Choroid plexus epithelial cell (primary cell): ENCODE measurements around the gene SPRED1.
A peak's percentile ranks its signal among the peaks of the same experiment; 100 is the strongest.

Experiments used
- DNase-seq: peaks from one replicate; pipeline ENCODE4 v3.0.0-alpha.2; 2010; ENCODE audit warnings: low read depth
- H3K4me3 ChIP-seq: 2 replicates; pipeline ENCODE4 v1.5.1; 2011; ENCODE audit warnings: low read depth, mild to moderate bottlenecking, control low read depth, low read length, moderate library complexity
- TF ChIP-seq, protein P1 (sequence below): conservative IDR thresholded peaks from 2 replicates; pipeline ENCODE4 v1.5.1; 2011; ENCODE audit warnings: low read depth, mild to moderate bottlenecking, control low read depth, inconsistent platforms, low read length, moderate library complexity

Gene SPRED1

GRCh38 chr15:38369936-38370478, 117.4 kb downstream of the SPRED1 start:
- TF ChIP-seq, protein P1, sequence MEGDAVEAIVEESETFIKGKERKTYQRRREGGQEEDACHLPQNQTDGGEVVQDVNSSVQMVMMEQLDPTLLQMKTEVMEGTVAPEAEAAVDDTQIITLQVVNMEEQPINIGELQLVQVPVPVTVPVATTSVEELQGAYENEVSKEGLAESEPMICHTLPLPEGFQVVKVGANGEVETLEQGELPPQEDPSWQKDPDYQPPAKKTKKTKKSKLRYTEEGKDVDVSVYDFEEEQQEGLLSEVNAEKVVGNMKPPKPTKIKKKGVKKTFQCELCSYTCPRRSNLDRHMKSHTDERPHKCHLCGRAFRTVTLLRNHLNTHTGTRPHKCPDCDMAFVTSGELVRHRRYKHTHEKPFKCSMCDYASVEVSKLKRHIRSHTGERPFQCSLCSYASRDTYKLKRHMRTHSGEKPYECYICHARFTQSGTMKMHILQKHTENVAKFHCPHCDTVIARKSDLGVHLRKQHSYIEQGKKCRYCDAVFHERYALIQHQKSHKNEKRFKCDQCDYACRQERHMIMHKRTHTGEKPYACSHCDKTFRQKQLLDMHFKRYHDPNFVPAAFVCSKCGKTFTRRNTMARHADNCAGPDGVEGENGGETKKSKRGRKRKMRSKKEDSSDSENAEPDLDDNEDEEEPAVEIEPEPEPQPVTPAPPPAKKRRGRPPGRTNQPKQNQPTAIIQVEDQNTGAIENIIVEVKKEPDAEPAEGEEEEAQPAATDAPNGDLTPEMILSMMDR = no peak
- DNase-seq = no peak

DNA sequence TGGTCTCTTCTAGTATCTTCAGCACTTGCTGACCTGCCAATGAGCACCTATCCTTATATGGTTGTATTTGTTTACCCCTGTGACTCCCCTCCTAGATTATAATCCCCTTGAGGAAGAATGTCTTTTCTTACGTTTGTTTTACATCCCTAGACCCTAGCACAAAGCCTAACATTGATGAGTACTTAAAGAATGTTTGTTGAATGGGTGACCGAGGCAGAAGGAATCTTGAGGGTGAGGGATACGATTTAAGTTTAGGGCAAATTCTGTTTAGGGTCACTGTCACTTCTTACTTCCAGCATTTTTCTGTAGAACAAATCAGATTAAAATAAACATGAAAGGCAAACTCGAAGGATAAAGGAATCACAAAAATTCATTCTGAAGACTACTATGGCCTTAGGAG, 120.4 kb downstream of the SPRED1 start:
- TF ChIP-seq, protein P1 = no peak
- no peak for DNase-seq
- H3K4me3 ChIP-seq = no peak overlapping the region

More at GRCh38 chr15:38369936-38370478, 117.4 kb downstream of the SPRED1 start:
- H3K4me3 ChIP-seq = no peak overlapping the region

DNA sequence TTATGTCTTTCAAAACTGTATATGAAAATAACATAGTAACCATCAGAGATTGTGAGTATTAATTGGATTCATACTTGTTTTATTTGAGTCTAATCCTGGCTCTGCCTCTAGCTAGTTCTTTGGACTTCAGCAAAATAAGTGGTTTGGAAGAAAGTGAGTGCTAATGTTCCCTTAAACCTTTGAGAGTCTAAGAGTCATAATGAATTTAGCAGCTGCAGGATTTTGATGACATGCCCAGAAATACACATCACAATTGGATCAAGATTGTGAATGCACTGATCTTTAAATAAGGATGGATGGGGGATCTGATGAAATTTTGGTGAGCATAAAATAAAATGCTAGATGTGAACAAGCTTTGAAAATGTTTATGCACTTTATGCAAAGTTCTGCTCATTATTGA, 121.4 kb downstream of the SPRED1 start:
- TF ChIP-seq, protein P1 = no peak
- DNase-seq = no peak
- no peak overlapping the region for H3K4me3 ChIP-seq

- no peak overlapping the region for H3K4me3 ChIP-seq
- TF ChIP-seq, protein P1 = no peak
- no peak for DNase-seq
These were observed 121.9 kb downstream of the SPRED1 start for GRCh38 chr15:38374556-38374955.

DNA sequence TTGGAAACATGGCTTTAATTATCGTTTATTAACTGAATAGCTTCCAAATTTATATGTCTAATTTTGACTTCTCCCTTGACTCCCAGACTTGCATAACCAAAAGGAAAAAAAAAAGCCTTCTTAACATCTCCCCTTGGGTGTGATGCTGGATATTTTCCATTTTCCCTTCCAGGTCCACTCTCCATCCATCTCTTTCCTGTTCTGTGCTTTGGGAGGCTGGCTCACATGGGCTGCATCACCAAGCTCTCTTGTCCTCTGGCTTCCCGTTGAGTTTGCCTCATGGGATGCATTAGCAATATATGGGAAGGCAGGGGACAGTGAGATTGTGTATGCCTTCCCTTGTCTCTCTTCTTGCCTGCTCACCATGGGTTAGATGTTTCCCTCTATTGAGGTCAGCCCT, 123.4 kb downstream of the SPRED1 start:
- no peak overlapping the region for H3K4me3 ChIP-seq
- TF ChIP-seq, protein P1 = no peak
- DNase-seq = no peak

- DNase-seq = peak; percentile 42
- TF ChIP-seq, protein P1 = no peak
- H3K4me3 ChIP-seq = no peak overlapping the region
These were observed 125.0 kb downstream of the SPRED1 start for GRCh38 chr15:38377636-38378035.

DNA sequence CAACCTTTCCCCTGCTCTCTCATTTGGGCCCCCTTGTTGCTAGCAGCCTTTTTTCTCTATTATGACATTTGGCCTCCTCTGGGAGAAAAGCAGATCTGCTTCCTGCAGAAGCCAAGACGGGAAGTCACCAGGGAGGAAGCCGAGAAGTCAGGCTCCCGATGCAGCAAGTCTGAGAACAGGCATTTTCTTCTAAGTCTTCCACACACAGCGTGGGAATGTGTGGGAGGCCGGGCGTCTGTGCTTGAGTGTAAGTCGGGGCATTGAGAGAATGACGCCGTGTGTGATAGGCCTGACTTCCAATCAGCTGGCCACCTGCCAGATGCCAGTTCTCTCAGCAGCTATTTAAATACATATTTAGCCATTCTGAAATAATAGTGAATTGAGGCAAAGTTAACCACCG, 125.5 kb downstream of the SPRED1 start:
- DNase-seq = peak; percentile 67
- TF ChIP-seq, protein P1 = no peak
- peak overlapping the region; percentile 17 for H3K4me3 ChIP-seq
